ENCODE data around the gene SGSH. TPM values are rescaled to one million over a fixed set of nuclear protein-coding genes. Genes with fewer than 3 reads are reported as not detected.

SGSH gene
- polyA plus RNA-seq, 1 donor (not counting 4 experiments of a cell fraction or from before 2014, with no cell fraction given): 9.6 TPM

GRCh38 chr17:80237386-80237785 is 17.3 kb upstream of the SGSH start:
- dilution Hi-C loops (cut with MboI; ENCODE audit: extremely low pct_ligation_motif_present, low sequenced_read_pairs): no loop called here
- Histone ChIP-seq H3K4me2 (ENCODE audit: control insufficient read depth, extremely low read depth, insufficient read depth, low read depth, low read length) (no peak overlapping the region), H3K9ac (ENCODE audit: control insufficient read depth, extremely low read depth, insufficient read depth, low read length) (no peak overlapping the region), H3K9me1 (ENCODE audit: control insufficient read depth, extremely low read depth, insufficient read depth, low read length) (no peaks in the 10 kb centered on the region), H3K79me2 (ENCODE audit: control insufficient read depth, insufficient read depth, low read length) (no peaks in the 10 kb centered on the region), H4K20me1 (ENCODE audit: control insufficient read depth, extremely low read depth, insufficient read depth, low read length) (no peaks in the 10 kb centered on the region), H2AFZ (ENCODE audit: control insufficient read depth, low read length) (no peak overlapping the region), H3K4me3 (ENCODE audit: control insufficient read depth in 2 of 3, extremely low read depth in 1 of 3, insufficient read depth in 2 of 3, low read depth in 1 of 3, low read length in 3 of 3) (no peak overlapping the region), H3K4me1 (ENCODE audit: control insufficient read depth, extremely low read depth, insufficient read depth, low read length) (no peaks in the 10 kb centered on the region), H3K36me3 (ENCODE audit: control insufficient read depth in 2 of 2, extremely low read depth in 1 of 2, insufficient read depth in 2 of 2, low read length in 2 of 2) (no peaks in the 10 kb centered on the region), H3K27me3 (ENCODE audit: control insufficient read depth, extremely low read depth, insufficient read depth, low read length) (no peaks in the 10 kb centered on the region), H3K27ac (ENCODE audit: control insufficient read depth, insufficient read depth, low read length) (no peak overlapping the region), H3K9me3 (ENCODE audit: control insufficient read depth, low read depth, low read length) (peaks cover 3% of the 10 kb centered on the region)
- no peak for TF ChIP-seq EZH2 (IDR thresholded peaks at IDR 0.05; ENCODE audit: low read length)
- TF ChIP-seq CTCF (optimal IDR thresholded peaks at IDR 0.05 in 1 of 3, IDR thresholded peaks at IDR 0.05 in 1 of 3, conservative IDR thresholded peaks at IDR 0.05 in 1 of 3; ENCODE audit: extremely low read depth in 1 of 3, insufficient read depth in 2 of 3, low read length in 3 of 3): no peak
- no peak for DNase-seq (ENCODE audit: low read depth, low spot score)
- no peak for FAIRE-seq

GRCh38 chr17:80236911-80237310 is 16.8 kb upstream of the SGSH start:
- Histone ChIP-seq H3K4me1 (ENCODE audit: control insufficient read depth, extremely low read depth, insufficient read depth, low read length) (no peaks in the 10 kb centered on the region), H3K9me1 (ENCODE audit: control insufficient read depth, extremely low read depth, insufficient read depth, low read length) (no peaks in the 10 kb centered on the region), H3K36me3 (ENCODE audit: control insufficient read depth in 2 of 2, extremely low read depth in 1 of 2, insufficient read depth in 2 of 2, low read length in 2 of 2) (no peaks in the 10 kb centered on the region), H3K9me3 (ENCODE audit: control insufficient read depth, low read depth, low read length) (peaks cover 6% of the 10 kb centered on the region), H3K4me3 (ENCODE audit: control insufficient read depth in 2 of 3, extremely low read depth in 1 of 3, insufficient read depth in 2 of 3, low read depth in 1 of 3, low read length in 3 of 3) (no peak overlapping the region), H4K20me1 (ENCODE audit: control insufficient read depth, extremely low read depth, insufficient read depth, low read length) (no peaks in the 10 kb centered on the region), H3K4me2 (ENCODE audit: control insufficient read depth, extremely low read depth, insufficient read depth, low read depth, low read length) (no peak overlapping the region), H3K79me2 (ENCODE audit: control insufficient read depth, insufficient read depth, low read length) (no peaks in the 10 kb centered on the region), H3K27me3 (ENCODE audit: control insufficient read depth, extremely low read depth, insufficient read depth, low read length) (no peaks in the 10 kb centered on the region), H3K9ac (ENCODE audit: control insufficient read depth, extremely low read depth, insufficient read depth, low read length) (no peak overlapping the region), H3K27ac (ENCODE audit: control insufficient read depth, insufficient read depth, low read length) (no peak overlapping the region), H2AFZ (ENCODE audit: control insufficient read depth, low read length) (no peak overlapping the region)
- DNase-seq (ENCODE audit: low read depth, low spot score): no peak
- no peak for FAIRE-seq
- dilution Hi-C loops (cut with MboI; ENCODE audit: extremely low pct_ligation_motif_present, low sequenced_read_pairs): no loop called here
- TF ChIP-seq EZH2 (IDR thresholded peaks at IDR 0.05; ENCODE audit: low read length): no peak
- TF ChIP-seq CTCF (optimal IDR thresholded peaks at IDR 0.05 in 1 of 3, IDR thresholded peaks at IDR 0.05 in 1 of 3, conservative IDR thresholded peaks at IDR 0.05 in 1 of 3; ENCODE audit: extremely low read depth in 1 of 3, insufficient read depth in 2 of 3, low read length in 3 of 3): no peak
